ENCODE measurements around the gene EME2.

The EME2 gene

DNA sequence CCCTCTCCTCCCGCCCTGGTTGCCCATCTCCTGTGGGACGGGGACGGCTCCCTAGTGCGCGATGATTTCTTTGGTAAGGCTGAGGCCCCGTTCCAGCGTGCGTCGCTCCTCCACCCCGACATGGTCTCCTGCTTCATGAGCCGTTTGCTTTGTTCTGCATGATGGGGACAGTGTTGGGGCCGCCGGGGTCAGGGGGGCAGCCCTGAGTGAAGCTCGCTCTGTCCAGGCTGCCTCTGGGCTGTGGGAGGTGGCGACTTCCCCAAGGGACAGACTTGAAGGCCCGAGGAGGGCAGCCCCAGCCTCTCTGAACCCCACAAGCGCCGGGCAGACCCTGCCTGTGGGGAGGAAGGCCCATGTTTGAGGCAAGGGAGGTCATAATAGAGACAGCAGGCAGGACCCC lies 13.7 kb upstream of the EME2 start:
- peaks cover 2% of the 10 kb centered on the region for H3K36me3 Mint-ChIP-seq
- no peaks in the 10 kb centered on the region for H3K9me3 Mint-ChIP-seq
- no peaks in the 10 kb centered on the region for H3K27me3 Mint-ChIP-seq
- no peak overlapping the region for H3K4me3 Mint-ChIP-seq
- H3K27ac Mint-ChIP-seq = peak overlapping the region; percentile 17
- peaks cover 9% of the 10 kb centered on the region for H3K4me1 Mint-ChIP-seq

DNA sequence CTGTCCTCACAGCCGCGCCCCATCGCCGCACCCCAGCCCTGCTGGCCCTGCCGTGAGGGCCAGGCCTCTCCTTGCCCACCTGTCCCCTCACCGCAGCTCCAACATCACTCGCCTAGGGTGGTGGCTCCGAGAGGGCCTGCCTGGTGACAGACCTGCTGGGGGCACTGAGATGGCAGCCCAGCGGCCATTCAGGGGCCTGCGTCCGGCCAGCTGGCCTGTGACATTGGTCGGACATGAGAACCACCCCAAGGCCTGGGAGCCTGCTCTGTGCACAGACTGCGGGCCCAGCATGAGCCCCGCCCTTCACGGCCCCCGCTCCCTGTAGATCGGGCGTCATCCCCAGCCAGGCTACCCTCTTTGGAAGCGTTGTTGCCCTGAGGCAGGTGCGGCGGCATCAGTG lies 13.1 kb upstream of the EME2 start:
- Mint-ChIP-seq H3K9me3 (no peaks in the 10 kb centered on the region), H3K4me3 (no peak overlapping the region), H3K27me3 (no peaks in the 10 kb centered on the region), H3K4me1 (peaks cover 9% of the 10 kb centered on the region), H3K36me3 (peaks cover 2% of the 10 kb centered on the region), H3K27ac (no peak overlapping the region)

DNA sequence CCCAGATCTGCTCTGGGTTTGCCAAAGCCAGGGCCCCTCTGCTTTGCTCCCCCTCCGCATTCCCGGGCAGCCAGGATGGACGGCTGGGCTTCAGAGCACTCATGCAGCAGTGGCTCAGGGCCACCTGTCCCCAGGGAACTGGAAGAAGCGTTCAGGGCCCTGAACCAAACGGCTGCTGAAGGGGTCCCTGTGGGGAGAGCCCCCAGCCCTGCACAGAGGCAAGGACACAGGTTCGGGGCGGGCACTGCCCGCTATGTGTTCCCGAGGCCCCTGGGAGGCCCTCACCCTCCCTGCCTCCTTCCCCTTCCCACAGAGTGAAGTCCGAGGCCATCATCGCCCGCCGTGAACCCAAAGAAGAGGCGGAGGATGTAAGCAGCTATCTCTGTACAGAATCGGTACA lies 11.7 kb upstream of the EME2 start:
- Mint-ChIP-seq H3K36me3 (peaks cover 3% of the 10 kb centered on the region), H3K9me3 (no peaks in the 10 kb centered on the region), H3K27me3 (no peaks in the 10 kb centered on the region), H3K4me3 (no peak overlapping the region), H3K27ac (no peak overlapping the region), H3K4me1 (peaks cover 9% of the 10 kb centered on the region)

DNA sequence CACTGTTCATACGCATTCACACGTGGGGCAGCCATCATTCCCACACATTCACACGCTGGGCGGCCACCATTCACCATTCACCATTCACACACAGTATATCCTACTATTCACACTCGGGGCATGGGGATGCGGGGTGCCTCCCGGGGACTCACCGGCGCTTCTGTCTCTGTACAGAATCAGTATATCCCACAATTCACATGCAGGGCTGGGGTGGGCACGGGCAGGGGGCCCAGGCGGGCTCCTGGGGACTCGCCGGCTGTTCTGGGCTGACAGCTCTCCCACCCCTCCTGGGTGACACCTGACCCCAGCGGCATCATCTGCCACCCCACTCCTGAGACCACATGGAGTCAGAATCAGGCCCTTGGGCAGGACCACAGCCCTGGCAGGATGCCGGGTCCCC lies 10.9 kb upstream of the EME2 start:
- Mint-ChIP-seq H3K27ac (no peak overlapping the region), H3K4me1 (peaks cover 6% of the 10 kb centered on the region), H3K9me3 (no peaks in the 10 kb centered on the region), H3K4me3 (no peak overlapping the region), H3K27me3 (no peaks in the 10 kb centered on the region), H3K36me3 (peaks cover 1% of the 10 kb centered on the region)

DNA sequence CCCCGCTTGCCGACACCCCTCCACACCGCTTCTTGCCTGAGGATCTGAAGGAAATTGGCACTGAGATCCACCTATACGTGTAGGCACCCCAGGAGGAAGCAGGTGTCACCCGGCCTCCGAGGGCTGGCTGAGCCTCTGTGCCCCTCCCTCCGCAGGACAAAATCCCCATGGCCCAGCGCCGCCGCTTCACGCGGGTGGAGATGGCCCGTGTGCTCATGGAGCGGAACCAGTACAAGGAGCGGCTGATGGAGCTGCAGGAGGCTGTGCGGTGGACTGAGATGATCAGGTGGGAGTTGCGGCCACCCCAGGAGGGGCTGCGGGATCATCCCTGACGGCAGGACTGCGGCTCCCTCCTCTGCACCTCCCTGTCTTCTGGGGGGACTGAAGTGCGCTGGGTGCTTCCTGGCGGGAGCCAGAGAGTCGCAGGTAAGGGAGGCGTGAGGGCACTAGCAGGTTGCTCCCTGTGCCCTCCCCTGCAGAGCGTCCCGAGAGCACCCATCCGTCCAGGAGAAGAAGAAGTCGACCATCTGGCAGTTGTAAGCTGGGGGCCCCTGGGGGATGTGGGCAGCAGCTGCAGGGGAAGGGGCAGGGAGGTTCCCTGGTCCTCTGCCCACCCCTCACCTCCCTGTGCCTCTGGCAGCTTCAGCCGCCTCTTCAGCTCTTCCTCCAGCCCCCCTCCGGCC lies 10.3 kb upstream of the EME2 start:
- Mint-ChIP-seq H3K9me3 (no peaks in the 10 kb centered on the region), H3K27ac (no peak overlapping the region), H3K36me3 (peaks cover 1% of the 10 kb centered on the region)

DNA sequence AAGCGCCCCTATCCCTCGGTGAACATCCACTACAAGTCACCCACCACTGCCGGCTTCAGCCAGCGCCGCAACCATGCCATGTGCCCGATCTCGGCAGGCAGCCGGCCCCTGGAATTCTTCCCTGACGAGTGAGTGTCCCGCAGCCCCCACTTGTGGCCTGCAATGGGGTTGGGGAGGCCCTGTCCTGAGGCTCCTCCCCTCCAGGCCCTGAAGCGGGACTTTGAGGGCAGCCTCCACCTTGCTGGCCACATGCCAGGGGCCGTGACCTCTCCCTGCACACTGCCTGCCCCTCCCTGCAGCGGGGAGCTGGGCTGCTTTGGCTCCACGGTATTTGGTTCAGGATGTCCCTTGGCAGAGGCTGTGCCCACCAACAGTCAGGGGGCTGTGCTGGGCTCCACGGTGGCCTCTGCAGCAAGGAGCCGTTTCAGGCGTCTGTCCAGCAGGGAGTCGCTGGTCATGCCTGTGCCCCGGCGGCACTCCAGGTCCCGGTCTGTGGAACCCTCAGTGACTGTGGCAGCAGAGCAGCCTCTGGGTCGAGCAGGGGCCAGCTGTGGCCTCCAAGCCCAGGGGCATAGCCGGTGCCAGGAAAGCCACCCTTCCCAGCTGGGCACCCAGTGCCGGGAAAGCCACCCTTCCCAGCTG lies 9.6 kb upstream of the EME2 start:
- H3K4me3 Mint-ChIP-seq = no peak overlapping the region
- H3K27ac Mint-ChIP-seq = no peak overlapping the region
- no peaks in the 10 kb centered on the region for H3K27me3 Mint-ChIP-seq
- H3K4me1 Mint-ChIP-seq = no peaks in the 10 kb centered on the region
- peaks cover 3% of the 10 kb centered on the region for H3K36me3 Mint-ChIP-seq
- H3K9me3 Mint-ChIP-seq = no peaks in the 10 kb centered on the region

More for the DNA sequence above, 10.3 kb upstream of the EME2 start:
- Mint-ChIP-seq H3K27me3 (no peaks in the 10 kb centered on the region), H3K4me1 (peaks cover 5% of the 10 kb centered on the region), H3K4me3 (no peak overlapping the region)

DNA sequence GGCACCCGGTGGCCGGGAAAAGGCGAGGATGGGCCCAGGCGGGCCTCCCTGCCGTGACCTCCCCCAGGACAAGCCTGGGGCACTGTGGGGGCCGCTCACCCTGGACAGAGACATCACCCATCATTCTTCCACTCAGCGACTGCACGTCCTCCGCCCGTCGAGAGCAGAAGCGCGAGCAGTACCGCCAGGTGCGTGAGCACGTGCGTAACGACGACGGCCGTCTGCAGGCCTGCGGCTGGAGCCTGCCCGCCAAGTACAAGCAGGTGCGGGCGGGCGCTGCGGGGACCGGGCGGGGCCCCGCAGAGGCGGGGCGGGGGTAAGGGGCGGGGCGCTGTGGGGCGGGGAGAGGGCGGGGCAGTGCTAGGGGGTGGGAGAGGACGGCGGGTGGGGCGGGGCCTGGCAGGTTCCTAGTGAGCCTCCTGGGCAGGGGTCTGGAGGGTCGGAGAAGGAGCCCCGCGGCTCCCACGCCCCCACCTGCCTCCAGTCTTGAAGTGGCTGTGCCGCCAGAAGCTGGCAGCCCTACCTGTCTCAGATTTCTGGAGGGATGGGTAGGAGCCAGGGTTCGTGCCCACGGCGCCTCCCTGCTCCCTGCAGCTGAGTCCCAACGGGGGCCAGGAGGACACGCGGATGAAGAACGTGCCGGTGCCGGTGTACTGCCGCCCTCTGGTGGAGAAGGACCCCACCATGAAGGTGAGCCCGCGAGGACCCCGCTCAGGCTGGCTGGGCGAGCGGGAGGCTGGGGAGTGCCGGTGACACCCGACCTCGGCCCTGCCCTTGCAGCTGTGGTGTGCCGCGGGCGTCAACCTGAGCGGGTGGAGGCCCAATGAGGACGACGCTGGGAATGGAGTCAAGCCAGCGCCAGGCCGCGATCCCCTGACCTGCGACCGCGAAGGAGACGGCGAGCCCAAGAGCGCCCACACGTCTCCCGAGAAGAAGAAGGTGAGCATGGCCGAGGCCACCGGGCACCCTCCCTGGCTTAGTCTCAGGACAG lies 8.8 kb upstream of the EME2 start:
- no peaks in the 10 kb centered on the region for H3K4me1 Mint-ChIP-seq
- no peak overlapping the region for H3K4me3 Mint-ChIP-seq
- no peaks in the 10 kb centered on the region for H3K27me3 Mint-ChIP-seq
- peaks cover 3% of the 10 kb centered on the region for H3K36me3 Mint-ChIP-seq
- no peaks in the 10 kb centered on the region for H3K9me3 Mint-ChIP-seq
- H3K27ac Mint-ChIP-seq = no peak overlapping the region

DNA sequence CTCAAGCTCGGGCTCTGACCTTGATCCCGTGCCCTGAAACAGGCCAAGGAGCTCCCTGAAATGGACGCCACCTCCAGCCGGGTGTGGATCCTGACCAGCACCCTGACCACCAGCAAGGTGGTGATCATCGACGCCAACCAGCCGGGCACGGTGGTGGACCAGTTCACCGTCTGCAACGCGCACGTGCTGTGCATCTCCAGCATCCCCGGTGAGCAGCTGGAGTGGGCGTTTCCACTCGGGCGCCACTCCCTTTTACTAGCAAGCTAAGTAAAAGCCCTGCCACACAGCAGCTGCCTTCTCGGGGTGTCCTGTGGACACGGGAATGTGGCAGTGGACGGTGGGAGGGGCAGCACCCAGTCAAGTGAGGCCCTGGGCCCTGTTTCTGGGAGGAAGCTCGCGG lies 7.6 kb upstream of the EME2 start:
- no peaks in the 10 kb centered on the region for H3K27me3 Mint-ChIP-seq
- peaks cover 3% of the 10 kb centered on the region for H3K36me3 Mint-ChIP-seq
- no peaks in the 10 kb centered on the region for H3K9me3 Mint-ChIP-seq
- H3K4me3 Mint-ChIP-seq = no peak overlapping the region
- H3K27ac Mint-ChIP-seq = no peak overlapping the region
- H3K4me1 Mint-ChIP-seq = no peaks in the 10 kb centered on the region

DNA sequence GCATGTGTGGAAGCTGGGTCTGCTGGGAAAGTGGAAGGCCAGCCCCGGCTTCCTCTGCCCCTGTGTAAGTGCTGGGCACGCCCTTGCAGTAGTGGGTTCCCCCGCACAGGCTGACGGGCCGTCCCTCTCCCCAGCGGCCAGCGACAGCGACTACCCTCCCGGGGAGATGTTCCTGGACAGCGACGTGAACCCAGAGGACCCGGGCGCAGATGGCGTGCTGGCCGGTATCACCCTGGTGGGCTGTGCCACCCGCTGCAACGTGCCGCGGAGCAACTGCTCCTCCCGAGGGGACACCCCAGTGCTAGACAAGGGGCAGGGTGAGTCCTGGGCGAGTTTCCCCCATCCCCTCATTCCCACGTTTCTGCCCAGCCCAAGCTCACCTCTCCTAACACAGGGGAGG lies 6.8 kb upstream of the EME2 start:
- Mint-ChIP-seq H3K27ac (no peak overlapping the region), H3K4me3 (no peak overlapping the region), H3K4me1 (peaks cover 4% of the 10 kb centered on the region), H3K27me3 (no peaks in the 10 kb centered on the region), H3K9me3 (no peaks in the 10 kb centered on the region), H3K36me3 (peaks cover 3% of the 10 kb centered on the region)

DNA sequence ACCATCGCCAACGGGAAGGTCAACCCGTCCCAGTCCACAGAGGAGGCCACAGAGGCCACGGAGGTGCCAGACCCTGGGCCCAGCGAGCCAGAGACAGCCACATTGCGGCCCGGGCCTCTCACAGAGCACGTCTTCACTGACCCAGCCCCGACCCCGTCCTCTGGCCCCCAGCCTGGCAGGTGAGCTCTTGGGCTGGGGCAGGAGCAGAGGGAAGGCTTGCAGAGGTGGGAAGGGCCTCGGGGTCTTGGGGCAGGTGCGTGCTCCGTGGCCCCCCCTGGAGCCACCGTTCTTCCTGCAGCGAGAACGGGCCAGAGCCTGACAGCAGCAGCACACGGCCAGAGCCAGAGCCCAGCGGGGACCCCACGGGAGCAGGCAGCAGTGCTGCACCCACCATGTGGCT lies 6.4 kb upstream of the EME2 start:
- H3K9me3 Mint-ChIP-seq = no peaks in the 10 kb centered on the region
- H3K36me3 Mint-ChIP-seq = peaks cover 3% of the 10 kb centered on the region
- no peaks in the 10 kb centered on the region for H3K27me3 Mint-ChIP-seq
- H3K27ac Mint-ChIP-seq = no peak overlapping the region
- H3K4me3 Mint-ChIP-seq = no peak overlapping the region
- peaks cover 4% of the 10 kb centered on the region for H3K4me1 Mint-ChIP-seq

DNA sequence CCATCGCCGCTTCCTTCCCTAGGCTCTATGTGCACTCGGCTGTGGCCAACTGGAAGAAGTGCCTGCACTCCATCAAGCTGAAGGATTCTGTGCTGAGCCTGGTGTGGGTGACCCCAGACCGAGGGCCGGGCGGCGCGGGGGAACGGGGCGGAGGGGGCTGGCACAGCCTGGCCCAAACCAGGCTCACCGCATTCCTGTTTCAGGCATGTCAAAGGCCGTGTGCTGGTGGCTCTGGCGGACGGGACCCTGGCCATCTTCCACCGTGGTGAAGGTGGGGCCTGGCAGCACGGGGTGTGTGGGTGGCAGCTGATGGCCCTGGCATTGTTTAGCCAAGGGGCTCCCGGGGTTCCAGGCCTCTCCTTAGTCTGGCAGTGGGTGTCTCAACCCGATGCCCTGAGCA lies 5.9 kb upstream of the EME2 start:
- H3K27me3 Mint-ChIP-seq = no peaks in the 10 kb centered on the region
- H3K4me1 Mint-ChIP-seq = peaks cover 4% of the 10 kb centered on the region
- H3K9me3 Mint-ChIP-seq = no peaks in the 10 kb centered on the region
- peaks cover 3% of the 10 kb centered on the region for H3K36me3 Mint-ChIP-seq
- H3K27ac Mint-ChIP-seq = no peak overlapping the region
- no peak overlapping the region for H3K4me3 Mint-ChIP-seq

DNA sequence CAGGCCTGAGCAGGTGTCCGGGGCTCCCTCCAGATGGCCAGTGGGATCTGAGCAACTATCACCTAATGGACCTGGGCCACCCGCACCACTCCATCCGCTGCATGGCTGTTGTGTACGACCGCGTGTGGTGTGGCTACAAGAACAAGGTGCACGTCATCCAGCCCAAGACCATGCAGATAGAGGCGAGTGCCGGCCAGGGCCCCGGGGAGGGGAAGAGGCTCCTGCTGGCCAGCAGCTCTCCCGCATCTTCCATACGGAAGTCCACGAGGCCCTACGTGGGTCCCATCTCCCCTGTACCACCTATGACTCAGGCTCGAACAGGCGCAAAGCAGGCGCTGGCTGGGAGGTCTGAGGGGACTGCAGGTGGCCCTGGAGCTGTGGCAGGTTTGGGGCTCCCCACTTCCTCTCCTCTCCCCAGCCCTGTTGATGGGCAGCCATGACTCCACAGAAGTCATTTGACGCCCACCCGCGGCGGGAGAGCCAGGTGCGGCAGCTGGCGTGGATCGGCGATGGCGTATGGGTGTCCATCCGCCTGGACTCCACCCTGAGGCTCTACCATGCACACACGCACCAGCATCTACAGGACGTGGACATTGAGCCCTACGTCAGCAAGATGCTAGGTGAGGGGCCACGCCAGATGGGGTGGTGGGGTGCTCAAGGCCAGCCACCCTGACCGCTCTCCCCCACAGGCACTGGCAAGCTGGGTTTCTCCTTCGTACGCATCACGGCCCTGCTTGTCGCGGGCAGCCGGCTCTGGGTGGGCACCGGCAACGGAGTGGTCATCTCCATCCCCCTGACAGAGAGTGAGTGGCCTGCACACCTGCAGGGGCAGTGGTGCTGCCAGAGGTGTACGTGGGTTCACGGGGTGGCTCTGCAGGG lies 5.3 kb upstream of the EME2 start:
- Mint-ChIP-seq H3K4me1 (peaks cover 8% of the 10 kb centered on the region), H3K9me3 (no peaks in the 10 kb centered on the region), H3K4me3 (no peak overlapping the region), H3K27me3 (no peaks in the 10 kb centered on the region), H3K27ac (peak overlapping the region; percentile 51), H3K36me3 (peaks cover 6% of the 10 kb centered on the region)

DNA sequence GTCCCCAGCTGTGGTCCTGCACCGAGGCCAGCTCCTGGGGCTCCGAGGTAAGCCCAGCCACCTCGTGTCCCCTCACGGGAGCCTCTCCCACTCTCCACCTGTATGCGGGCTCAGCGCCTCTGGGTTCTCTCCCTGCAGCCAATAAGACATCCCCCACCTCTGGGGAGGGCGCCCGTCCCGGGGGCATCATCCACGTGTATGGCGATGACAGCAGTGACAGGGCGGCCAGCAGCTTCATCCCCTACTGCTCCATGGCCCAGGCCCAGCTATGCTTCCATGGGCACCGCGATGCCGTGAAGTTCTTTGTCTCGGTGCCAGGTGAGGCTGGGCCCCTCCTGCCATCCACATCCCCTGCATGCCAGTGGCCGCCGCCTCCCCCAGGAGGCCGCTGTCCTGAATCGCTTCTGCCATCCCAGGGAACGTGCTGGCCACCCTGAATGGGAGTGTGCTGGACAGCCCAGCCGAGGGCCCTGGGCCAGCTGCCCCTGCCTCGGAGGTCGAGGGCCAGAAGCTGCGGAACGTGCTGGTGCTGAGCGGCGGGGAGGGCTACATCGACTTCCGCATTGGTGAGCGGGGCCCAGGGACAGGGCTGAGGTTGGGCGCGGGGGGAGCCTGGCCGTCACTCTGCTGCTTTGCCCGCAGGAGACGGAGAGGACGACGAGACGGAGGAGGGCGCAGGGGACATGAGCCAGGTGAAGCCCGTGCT lies 4.4 kb upstream of the EME2 start:
- Mint-ChIP-seq H3K36me3 (peaks cover 6% of the 10 kb centered on the region), H3K27ac (peak overlapping the region; percentile 46), H3K9me3 (no peaks in the 10 kb centered on the region), H3K27me3 (no peaks in the 10 kb centered on the region), H3K4me3 (no peak overlapping the region), H3K4me1 (peaks cover 9% of the 10 kb centered on the region)

DNA sequence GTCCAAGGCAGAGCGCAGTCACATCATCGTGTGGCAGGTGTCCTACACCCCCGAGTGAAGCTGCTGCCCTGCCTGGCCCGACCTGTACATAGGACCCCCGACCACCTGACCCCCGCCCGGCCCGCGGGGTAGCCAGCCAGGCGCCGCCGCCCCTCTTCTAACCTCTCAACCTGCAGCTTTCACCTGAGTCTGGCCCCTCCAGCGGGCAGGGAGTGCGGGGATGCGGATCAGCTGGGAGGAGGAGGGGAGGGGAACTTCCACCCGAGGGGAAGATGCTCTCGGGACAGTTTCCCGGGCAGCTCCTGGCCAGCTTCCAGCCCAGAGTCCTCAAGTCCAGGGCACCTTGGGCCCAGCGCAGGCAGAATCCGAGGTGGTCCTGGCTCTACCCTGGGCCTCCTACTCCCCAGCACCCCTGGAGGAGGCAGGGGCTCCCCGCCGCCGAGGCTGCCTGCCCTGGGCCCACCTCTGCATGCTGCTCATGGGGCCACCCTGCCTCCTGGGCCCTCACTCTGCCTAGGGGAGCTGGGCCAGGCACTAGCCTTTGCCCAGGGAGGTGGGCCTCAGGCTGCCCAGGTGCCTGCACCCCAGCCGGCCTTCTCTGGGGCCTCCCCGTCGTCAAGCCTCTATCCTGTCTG lies 3.7 kb upstream of the EME2 start:
- H3K4me1 Mint-ChIP-seq = peaks cover 9% of the 10 kb centered on the region
- peaks cover 6% of the 10 kb centered on the region for H3K36me3 Mint-ChIP-seq
- no peak overlapping the region for H3K4me3 Mint-ChIP-seq
- peak overlapping the region; percentile 46 for H3K27ac Mint-ChIP-seq
- H3K9me3 Mint-ChIP-seq = no peaks in the 10 kb centered on the region
- no peaks in the 10 kb centered on the region for H3K27me3 Mint-ChIP-seq
